Lower lobe of right lung (tissue), 2 donors: ENCODE measurements around the gene CCDC51. TPM values are rescaled to one million over a fixed set of nuclear protein-coding genes. Genes with fewer than 3 reads are reported as not detected.

Source experiments
- ATAC-seq, 2 donors: fragments of 200-7000 bp; cut with Tn5 transposase; one replicate each; pipeline ENCODE4 v1.9.1; 2020 to 2022; ENCODE audit warnings: mild to moderate bottlenecking in 2 of 2, moderate library complexity in 2 of 2
- DNase-seq: peaks from one replicate; pipeline ENCODE4 v3.0.0-alpha.2; 2020
- H3K27ac ChIP-seq: fragments of 200-600 bp; one replicate; pipeline ENCODE4 v1.8.0; 2022
- H3K27me3 ChIP-seq: fragments of 200-600 bp; one replicate; pipeline ENCODE4 v1.8.0; 2022; ENCODE audit warnings: low read depth
- H3K36me3 ChIP-seq: fragments of 200-600 bp; one replicate; pipeline ENCODE4 v1.8.0; 2022; ENCODE audit warnings: mild to moderate bottlenecking
- H3K4me1 ChIP-seq: fragments of 200-600 bp; one replicate; pipeline ENCODE4 v1.8.0; 2022
- H3K4me3 ChIP-seq: fragments of 200-600 bp; one replicate; pipeline ENCODE4 v1.8.0; 2022; ENCODE audit warnings: mild to moderate bottlenecking
- H3K9me3 ChIP-seq: fragments of 200-600 bp; one replicate; pipeline ENCODE4 v1.8.0; 2022
- intact Hi-C: fragments of 100-400 bp; cut with DNase I; formaldehyde crosslinking; loops from one replicate; pipeline ENCODE4 v1.11.0; 2022
- total RNA-seq: library from RNA; stranded (reverse); fragmentation: NEBNext Ultra II Directional; extraction: Animal tissue kit (Norgen Biotek cat#: 25700); gene quantifications from one replicate; pipeline ENCODE4 v1.2.1, GENCODE V29; 2021
- TF ChIP-seq, protein P1 (sequence below): fragments of 200-600 bp; IDR thresholded peaks from one replicate; pipeline ENCODE4 v1.8.0; 2022; ENCODE audit warnings: antibody characterized with exemption, mild to moderate bottlenecking
- donor health status: DM: no; HTN: yes; CAD: no; lungs with severe emphysema.

The CCDC51 gene
- total RNA-seq, 1 donor from 2014 or later: 8.6 TPM

DNA sequence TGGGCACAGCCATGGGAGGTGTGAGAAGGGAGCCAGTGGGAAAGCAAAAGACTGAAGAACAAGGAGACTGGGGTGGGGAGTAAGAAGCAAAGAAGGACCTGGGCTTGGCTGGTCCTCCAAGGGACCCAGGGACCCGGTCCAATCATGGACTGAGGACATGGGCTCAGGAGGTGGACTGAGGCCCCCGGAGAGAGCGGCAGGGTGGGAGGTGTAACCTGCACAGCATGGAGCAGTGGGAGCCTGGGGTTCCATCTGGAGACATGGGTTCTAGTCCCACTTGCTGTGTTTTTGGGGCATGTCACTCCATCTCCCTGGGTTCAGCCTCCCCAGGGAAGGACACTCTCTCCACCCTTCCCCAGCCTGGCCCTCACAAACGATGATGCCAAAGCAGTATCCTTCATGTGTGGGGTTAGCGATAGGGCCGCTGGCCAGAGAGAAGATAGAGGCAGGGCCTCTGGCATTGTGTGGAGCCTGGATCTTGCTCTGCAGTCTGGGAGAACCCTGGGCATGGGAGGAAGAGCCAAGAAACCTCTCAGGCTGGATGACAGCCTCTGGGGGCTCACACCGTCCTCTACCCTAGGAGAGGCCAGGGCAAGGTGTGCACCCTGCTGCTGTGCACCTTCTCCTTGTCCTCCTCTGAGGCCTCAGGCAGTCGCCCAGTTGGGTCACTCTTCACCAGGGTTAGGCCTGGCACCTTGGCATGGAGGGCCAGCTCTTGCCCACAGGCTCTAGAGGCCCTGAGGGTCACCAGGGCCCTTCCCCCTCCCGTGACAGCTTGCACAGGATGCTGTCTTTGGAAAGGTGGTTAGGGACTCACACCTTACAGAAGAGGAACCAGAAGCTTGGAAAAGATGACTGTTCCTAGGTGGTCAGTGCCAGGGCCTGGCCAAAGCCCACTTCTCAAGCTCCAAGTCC is 41.9 kb downstream of the CCDC51 start:
- intact Hi-C loops: no loop called here
- H3K27ac ChIP-seq: no peak overlapping the region
- peaks cover 8% of the 10 kb centered on the region for H3K4me1 ChIP-seq
- TF ChIP-seq, protein P1, sequence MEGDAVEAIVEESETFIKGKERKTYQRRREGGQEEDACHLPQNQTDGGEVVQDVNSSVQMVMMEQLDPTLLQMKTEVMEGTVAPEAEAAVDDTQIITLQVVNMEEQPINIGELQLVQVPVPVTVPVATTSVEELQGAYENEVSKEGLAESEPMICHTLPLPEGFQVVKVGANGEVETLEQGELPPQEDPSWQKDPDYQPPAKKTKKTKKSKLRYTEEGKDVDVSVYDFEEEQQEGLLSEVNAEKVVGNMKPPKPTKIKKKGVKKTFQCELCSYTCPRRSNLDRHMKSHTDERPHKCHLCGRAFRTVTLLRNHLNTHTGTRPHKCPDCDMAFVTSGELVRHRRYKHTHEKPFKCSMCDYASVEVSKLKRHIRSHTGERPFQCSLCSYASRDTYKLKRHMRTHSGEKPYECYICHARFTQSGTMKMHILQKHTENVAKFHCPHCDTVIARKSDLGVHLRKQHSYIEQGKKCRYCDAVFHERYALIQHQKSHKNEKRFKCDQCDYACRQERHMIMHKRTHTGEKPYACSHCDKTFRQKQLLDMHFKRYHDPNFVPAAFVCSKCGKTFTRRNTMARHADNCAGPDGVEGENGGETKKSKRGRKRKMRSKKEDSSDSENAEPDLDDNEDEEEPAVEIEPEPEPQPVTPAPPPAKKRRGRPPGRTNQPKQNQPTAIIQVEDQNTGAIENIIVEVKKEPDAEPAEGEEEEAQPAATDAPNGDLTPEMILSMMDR: no peak
- no peaks in the 10 kb centered on the region for H3K36me3 ChIP-seq
- no peak overlapping the region for H3K4me3 ChIP-seq
- ATAC-seq (peak in 1 of 2 donors; percentile 31), DNase-seq (no peak)
- H3K9me3 ChIP-seq: no peaks in the 10 kb centered on the region
- H3K27me3 ChIP-seq: no peaks in the 10 kb centered on the region

DNA sequence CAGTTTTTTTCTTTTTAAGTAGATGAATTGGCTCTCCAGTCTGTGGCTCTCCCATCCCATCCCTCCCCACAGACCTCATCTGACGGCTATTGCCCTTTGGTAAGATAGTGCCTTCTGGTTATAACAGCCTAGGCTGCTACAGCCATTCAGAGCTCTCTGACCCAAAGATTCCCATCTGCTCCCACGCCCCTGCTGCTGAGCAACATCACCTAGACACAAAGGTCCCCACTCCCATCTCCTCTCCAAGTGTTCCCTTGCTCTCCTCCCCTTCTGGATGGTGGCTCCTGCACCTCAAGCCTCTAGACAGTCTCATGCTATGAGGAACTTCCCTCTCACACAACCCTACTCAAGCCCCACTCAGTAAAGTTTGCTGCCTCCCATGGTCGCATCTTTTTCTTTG is 44.2 kb downstream of the CCDC51 start:
- no peak overlapping the region for H3K27ac ChIP-seq
- no peaks in the 10 kb centered on the region for H3K36me3 ChIP-seq
- no peaks in the 10 kb centered on the region for H3K9me3 ChIP-seq
- no peaks in the 10 kb centered on the region for H3K4me1 ChIP-seq
- H3K27me3 ChIP-seq: no peaks in the 10 kb centered on the region
- DNase-seq (no peak), ATAC-seq (no peak)
- no peak overlapping the region for H3K4me3 ChIP-seq
- intact Hi-C loops: no loop called here
- TF ChIP-seq, protein P1: no peak

DNA sequence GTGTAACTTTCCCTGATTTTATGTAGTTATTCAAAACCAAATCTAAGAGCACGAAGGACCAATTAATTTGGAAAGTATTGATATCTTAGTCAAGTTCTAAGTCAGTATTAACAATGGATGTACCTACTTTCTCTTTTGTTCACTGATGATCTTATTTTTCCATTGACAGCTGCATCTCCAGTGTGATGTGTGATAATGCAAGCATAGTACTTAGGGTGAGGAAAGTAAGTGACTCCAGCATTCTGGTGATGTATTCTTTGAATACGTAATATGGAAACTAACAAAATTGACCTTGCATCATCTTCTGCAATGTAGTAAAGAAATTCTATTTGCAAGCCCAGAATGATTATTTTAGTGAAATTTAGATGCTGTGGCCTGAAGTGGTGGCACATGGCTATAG is 45.5 kb downstream of the CCDC51 start:
- Histone ChIP-seq H3K4me3 (no peak overlapping the region), H3K9me3 (no peaks in the 10 kb centered on the region), H3K4me1 (no peaks in the 10 kb centered on the region), H3K27ac (no peak overlapping the region), H3K27me3 (no peaks in the 10 kb centered on the region), H3K36me3 (no peaks in the 10 kb centered on the region)
- TF ChIP-seq, protein P1: no peak
- DNase-seq (no peak), ATAC-seq (no peak)
- intact Hi-C loops: no loop called here

DNA sequence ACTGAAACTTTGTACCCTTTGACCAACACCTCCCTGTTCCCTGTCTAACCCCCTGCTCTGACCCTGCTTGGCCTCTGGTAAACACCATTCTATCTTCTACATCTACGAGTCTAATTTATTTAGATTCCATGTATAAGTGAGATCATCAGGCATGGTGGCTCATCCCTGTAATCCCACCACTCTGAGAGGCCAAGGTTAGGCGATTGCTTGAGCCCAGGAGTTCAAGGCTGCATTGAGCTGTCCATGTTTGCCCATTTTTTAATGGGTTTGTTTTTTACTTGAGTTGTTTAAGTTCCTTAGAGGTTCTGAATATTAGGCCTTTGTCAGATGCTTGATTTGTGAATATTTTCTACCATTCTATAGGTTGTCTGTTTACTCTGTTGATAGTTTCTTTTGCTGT is 51.0 kb downstream of the CCDC51 start:
- H3K9me3 ChIP-seq: no peaks in the 10 kb centered on the region
- TF ChIP-seq, protein P1: no peak
- ATAC-seq: no peak
- no peaks in the 10 kb centered on the region for H3K4me1 ChIP-seq
- H3K27ac ChIP-seq: no peak overlapping the region
- H3K36me3 ChIP-seq: no peaks in the 10 kb centered on the region
- intact Hi-C loops: no loop called here
- no peak overlapping the region for H3K4me3 ChIP-seq
- DNase-seq: no peak
- no peaks in the 10 kb centered on the region for H3K27me3 ChIP-seq

DNA sequence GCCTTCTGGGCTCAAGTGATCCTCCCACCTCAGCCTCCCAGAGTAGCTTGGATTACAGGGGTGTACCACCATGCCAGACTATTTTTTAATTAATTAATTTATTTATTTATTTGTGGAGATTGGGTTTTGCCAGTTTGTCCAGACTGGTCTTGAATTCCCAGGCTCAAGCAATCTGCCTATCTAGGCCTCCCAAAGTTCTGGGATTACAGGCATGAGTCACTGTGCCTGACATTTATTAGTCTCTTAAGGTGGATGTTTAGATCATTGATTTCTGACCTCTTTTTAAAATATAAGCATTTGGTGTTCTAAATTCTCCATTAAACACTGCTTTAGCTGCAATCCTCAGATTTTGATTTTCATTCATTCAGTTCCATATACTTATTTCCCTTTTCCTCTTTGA is 52.3 kb downstream of the CCDC51 start:
- DNase-seq: no peak
- intact Hi-C loops: no loop called here

More for the DNA sequence above, 52.3 kb downstream of the CCDC51 start:
- H3K4me3 ChIP-seq: no peak overlapping the region
- no peaks in the 10 kb centered on the region for H3K9me3 ChIP-seq
- no peak for ATAC-seq
- no peaks in the 10 kb centered on the region for H3K27me3 ChIP-seq
- H3K36me3 ChIP-seq: no peaks in the 10 kb centered on the region
- H3K4me1 ChIP-seq: no peaks in the 10 kb centered on the region
- TF ChIP-seq, protein P1: no peak
- H3K27ac ChIP-seq: no peak overlapping the region

Other genes starting within 250 kb of the CCDC51 start
- gene CAMP, start 216.6 kb downstream of the CCDC51 start, total RNA-seq: 2.3 TPM
- gene ZNF589, start 199.0 kb downstream of the CCDC51 start, total RNA-seq: 23.8 TPM
- gene NME6, start 138.8 kb downstream of the CCDC51 start, total RNA-seq: 34.7 TPM
- gene SPINK8, start 106.5 kb downstream of the CCDC51 start, total RNA-seq: not detected
- gene FBXW12, start 67.9 kb downstream of the CCDC51 start, total RNA-seq: not detected
- 94.3 TPM for gene PLXNB1, start 10.0 kb downstream of the CCDC51 start, total RNA-seq
- gene TMA7, start 138 bp upstream of the CCDC51 start, total RNA-seq: 153 TPM
- gene ATRIP, start 6.6 kb upstream of the CCDC51 start, total RNA-seq: 5.9 TPM
- 187 TPM for gene SHISA5, start 64.1 kb upstream of the CCDC51 start, total RNA-seq
- 12.9 TPM for gene PFKFB4, start 116.7 kb upstream of the CCDC51 start, total RNA-seq
- 0.32 TPM for gene UCN2, start 123.7 kb upstream of the CCDC51 start, total RNA-seq
- gene COL7A1, start 155.2 kb upstream of the CCDC51 start, total RNA-seq: 2.6 TPM
- gene UQCRC1, start 169.5 kb upstream of the CCDC51 start, total RNA-seq: 121 TPM
- not detected for gene TMEM89, start 181.7 kb upstream of the CCDC51 start, total RNA-seq
- 20.8 TPM for gene SLC26A6, start 195.3 kb upstream of the CCDC51 start, total RNA-seq
- 1.0 TPM for gene CELSR3, start 222.8 kb upstream of the CCDC51 start, total RNA-seq
- 20.7 TPM for gene NCKIPSD, start 245.8 kb upstream of the CCDC51 start, total RNA-seq